ENCODE data around the gene EPB41.

DNA sequence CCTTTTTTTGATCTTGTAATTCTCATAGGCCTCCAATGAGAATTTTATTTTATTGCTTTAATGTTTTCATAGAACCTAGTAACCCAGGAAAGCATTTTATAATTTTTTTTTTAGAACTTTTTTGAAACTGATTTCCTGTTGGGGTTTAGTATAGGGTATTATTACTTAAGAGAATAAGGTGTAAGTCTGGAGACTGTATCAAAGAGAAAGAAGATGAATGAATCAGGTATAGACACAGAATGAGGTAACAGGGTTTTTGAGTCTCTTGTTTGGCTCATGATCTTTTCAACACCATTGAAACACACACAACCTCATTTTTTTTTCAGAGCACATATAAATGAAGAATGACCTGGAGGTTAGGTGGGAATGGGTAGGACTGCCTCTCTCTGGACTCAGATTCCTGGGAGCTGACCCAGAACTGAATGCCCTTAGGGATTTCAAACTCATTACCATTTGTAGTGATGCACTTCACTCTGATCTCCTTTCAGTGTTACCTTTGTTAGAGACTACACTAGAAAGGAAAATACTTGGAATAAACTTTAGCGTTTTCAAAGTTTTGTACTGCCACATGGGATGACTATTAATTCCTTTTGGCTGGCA is 51.0 kb downstream of the EPB41 start:
- TF ChIP-seq CTCF (IDR thresholded peaks at IDR 0.05) (no peak), POLR2A (IDR thresholded peaks at IDR 0.05) (no peak), EP300 (IDR thresholded peaks at IDR 0.05) (no peak)

All from ovary (tissue), 3 donors.